ENCODE data around the gene DTNBP1.
"Not testable (repeated sequence)": the region's sequence is repeated elsewhere in the genome, so short reads cannot be mapped to it uniquely, and the experiment has no call there.

Gene DTNBP1

DNA sequence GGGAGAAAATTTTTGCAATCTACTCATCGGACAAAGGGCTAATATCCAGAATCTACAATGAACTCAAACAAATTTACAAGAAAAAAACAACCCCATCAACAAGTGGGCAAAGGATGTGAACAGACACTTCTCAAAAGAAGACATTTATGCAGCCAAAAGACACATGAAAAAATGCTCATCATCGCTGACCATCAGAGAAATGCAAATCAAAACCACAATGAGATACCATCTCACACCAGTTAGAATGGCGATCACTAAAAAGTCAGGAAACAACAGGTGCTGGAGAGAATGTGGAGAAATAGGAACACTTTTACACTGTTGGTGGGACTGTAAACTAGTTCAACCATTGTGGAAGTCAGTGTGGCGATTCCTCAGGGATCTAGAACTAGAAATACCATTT, 4.1 kb upstream of the DTNBP1 start:
- DNase-seq, result not testable (repeated sequence)

DNA sequence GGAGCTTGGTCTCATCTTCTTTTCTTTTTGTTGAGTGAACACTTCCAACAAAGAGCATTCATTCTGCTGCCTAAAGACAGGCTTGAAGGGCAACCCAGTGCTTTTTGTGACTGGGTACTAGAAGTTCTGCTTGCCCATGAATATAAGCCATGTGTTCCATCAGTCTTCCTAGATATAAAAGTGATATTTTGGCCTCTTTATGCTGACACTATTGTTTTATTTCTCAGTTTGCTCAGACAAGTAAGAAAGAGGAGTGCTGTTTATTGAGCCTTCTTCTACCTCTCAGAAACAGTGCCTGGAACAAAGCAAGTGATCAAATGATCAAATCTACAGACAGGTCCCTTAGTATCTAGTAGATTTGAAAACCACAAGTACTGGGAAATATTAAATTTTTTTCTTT, 2.4 kb upstream of the DTNBP1 start:
- DNase-seq, result no peak

DNA sequence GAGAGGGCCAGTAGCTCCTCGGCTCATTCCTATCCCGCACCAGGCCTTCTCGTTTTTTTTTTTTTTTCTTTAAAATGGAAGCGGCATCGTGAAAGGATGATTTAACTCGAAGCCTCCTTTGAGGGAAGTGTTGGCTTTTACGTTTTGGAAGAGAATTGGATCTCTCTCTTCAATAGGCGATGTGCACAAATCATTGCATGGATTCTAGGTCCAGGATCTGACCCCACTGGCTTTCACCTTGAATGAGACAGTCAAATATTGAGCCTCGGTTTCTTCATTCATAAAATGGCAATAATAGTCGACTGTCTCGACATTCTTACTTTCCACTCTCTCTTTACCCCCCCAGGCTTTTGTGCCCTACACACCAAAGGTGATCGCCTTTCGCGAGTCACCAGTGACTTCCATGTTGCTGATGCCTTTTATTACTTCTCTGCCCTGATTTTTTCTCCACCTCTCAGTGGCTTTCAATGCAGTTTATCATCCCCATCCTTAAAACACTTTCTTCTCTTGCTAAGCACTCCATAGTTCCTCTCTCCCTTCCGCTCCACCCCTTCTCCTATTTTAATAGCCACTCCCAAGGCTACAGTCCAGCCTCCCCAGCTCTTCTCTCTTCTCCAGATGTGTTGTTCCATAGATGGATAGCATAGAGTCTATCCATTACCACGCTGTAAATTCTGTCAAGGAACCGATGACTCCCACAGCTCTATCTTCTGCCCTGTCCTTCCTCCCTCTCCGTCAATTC, 473 bp upstream of the DTNBP1 start:
- DNase-seq, result no peak

GRCh38 chr6:15661853-15662325, 939 bp downstream of the DTNBP1 start:
- no peak for DNase-seq

- DNase-seq, result no peak
Measured at GRCh38 chr6:15659181-15659580, 3.6 kb downstream of the DTNBP1 start.

- DNase-seq, result no peak
Measured at GRCh38 chr6:15658181-15658744, 4.6 kb downstream of the DTNBP1 start.

DNA sequence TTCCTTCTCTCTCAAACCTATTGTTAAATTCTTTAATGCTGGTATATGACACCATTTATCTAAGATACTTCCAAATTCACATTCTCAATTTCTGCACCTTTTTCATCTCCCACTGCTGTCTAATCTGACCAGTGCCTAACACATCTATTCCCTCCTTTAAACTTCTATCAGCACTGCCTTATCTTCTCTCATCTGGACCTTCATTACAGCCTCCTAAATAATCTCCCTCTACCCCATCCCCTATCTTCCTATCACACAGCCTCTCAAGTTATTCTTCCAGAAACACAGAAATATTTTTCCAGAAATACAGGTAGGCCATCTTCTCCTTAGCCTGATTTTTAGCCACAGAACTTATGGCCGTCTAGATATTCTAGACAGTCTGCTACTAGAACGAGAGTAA, 5.5 kb downstream of the DTNBP1 start:
- no peak for DNase-seq

DNA sequence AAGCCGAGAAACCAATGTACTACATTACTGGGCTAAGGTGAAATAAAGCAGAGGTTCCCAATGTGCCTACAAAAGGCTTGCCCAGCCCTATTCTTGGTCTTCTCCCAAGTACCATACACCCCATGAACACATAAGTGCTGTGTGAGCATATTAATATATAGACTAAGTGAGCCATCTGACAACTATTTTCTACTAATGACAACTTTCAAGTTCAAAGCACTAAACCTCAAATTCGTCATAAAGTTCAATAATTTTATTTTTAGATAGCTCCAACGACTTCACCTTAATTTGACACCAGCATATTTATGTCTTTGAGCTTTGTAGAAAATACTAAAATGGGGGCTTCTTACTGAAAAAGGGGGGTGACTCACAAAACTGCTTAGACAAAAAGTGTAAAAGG, 6.7 kb downstream of the DTNBP1 start:
- no peak for DNase-seq

- DNase-seq, result no peak
Measured at GRCh38 chr6:15654250-15654649, 8.6 kb downstream of the DTNBP1 start.

GRCh38 chr6:15653581-15653980, 9.2 kb downstream of the DTNBP1 start:
- DNase-seq, result peak; percentile 3

GRCh38 chr6:15650004-15650559, 12.7 kb downstream of the DTNBP1 start:
- not testable (repeated sequence) for DNase-seq

GRCh38 chr6:15644904-15645303, 17.9 kb downstream of the DTNBP1 start:
- DNase-seq, result no peak

DNA sequence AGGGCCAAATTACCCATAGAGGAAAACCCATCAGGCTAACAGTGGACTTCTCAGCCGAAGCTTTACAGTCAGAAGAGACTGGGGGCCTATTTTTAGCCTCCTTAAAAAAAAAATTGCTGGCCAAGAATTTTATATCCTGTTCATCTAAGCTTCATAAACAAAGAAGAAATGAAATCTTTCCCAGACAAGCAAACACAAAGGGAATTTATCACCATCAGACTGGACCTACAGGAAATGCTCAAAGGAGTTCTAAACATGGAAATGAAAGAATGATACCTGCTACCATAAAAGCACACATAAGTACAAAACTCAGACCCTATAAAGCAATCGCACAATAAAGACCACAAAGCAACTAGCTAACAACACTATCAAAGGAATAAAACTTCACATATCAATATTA, 19.3 kb downstream of the DTNBP1 start:
- DNase-seq, result no peak

GRCh38 chr6:15642276-15642675, 20.6 kb downstream of the DTNBP1 start:
- no peak for DNase-seq

GRCh38 chr6:15638373-15638772, 24.5 kb downstream of the DTNBP1 start:
- DNase-seq, result no peak

- no peak for DNase-seq
Measured at GRCh38 chr6:15631432-15631831, 31.4 kb downstream of the DTNBP1 start.

GRCh38 chr6:15630202-15630601, 32.6 kb downstream of the DTNBP1 start:
- no peak for DNase-seq

DNA sequence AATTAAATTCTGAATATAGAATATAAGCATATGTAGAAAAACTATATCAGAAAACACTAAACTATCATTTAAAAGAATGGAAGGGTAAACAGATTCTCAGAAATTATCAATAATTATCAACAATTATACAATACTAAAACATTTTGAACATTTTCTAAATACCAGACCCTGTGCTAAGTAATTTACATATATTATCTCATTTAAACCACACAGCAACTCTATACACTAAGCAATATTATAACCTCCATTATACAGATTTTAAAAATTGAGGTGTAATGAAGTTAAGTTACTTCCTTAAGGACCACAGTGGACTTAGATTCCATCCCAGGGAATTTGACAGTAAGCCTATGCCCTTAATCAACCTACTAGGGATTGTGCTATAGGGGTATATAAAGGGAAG, 33.3 kb downstream of the DTNBP1 start:
- DNase-seq, result no peak

GRCh38 chr6:15628499-15629131, 34.2 kb downstream of the DTNBP1 start:
- DNase-seq, result peak; percentile 52

DNA sequence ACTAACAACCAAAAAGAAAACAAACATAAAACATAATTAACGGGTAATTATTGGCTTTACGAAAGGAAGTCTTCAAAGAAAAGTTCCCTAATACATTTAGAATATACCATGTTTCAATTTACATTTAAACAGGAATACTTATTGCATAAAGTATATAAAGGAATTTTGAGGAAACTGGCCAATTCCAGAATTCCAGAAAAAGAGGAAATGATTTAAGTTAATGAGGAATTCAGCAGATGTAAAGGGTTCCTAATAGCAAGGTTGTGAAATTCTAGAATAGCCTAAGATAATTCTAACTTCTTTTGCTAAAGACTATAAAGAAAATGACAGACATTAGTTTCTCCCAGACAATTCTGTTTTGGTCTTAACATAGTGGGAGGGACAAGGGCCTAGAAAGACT, 35.0 kb downstream of the DTNBP1 start:
- no peak for DNase-seq

DNA sequence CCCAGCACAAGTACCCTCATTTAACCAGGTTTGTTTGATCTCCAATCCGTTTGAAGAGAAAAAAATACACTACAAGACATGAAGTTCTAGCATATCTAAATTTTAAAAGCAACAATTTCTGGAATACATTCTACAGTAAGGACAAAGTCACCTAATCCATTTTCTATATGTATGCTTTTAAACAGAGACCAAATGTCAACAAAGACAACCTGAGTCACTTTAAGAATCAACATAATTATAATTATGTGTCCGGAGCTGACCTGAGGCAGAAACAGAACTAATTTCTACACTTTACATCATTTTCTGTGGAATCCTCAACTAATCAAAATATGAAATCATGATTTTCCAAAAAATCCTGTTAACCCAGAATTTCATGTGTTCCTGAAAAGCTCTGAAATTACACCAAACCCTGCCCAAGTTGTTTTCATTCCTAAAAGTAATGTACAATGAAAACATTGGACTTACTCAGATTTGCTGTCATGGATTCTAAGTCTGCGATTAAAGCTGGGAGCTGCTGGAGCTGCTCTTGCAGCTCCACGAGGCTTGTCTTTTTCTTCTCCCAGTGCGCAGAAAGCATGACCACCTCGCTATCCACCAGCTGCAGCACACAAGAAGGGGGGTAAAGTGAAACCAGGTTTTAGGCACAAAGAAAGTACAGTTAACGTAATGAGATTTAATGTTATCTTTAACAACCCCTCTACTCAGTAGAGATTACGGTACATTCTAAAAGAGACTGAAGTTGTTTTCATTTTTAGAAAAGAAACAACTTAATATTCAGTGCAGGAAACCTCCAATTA, 35.8 kb downstream of the DTNBP1 start:
- no peak for DNase-seq

DNA sequence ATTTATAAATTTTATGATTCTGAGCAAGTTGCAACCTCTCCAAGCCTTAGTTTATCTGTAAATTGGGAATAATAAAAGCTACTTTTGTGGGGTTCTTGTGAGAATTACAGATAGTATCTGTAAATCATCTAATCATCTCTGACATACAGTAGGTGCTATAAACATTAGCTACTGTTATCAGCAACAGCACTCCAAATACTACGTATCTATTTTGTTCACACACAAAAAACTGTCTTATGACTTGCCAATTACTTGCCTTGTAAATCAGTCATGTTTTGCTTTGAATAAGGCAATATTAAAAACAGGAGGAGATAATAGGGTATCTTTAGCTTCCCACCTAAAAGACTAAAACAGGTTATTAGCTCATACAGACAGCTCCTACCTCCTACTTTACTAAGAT, 36.7 kb downstream of the DTNBP1 start:
- no peak for DNase-seq

All from hematopoietic multipotent progenitor cell treated with erythropoietin and hydrocortisone succinate and interleukin-3 and kit ligand, for 8 days (in vitro differentiated cells).